Right ventricle myocardium superior (tissue), 1 donor: ENCODE results near the gene NCBP3. TPM values are rescaled to one million over a fixed set of nuclear protein-coding genes. Genes with fewer than 3 reads are reported as not detected.
A peak's percentile ranks its signal among the peaks of the same experiment; 100 is the strongest.

Experiments
- ATAC-seq: fragments of 200-7000 bp; cut with Tn5 transposase; one replicate; pipeline ENCODE4 v1.9.1; 2020; ENCODE audit warnings: mild to moderate bottlenecking; ENCODE audit not compliant: poor library complexity
- DNase-seq: peaks from one replicate; pipeline ENCODE4 v3.0.0-alpha.2; 2020
- intact Hi-C: fragments of 100-400 bp; cut with DNase I; formaldehyde crosslinking; loops from one replicate; pipeline ENCODE4 v1.11.2; 2022
- long read RNA-seq: library from polyadenylated mRNA; unstranded; transcript quantifications from one replicate; pipeline ENCODE4 v2.0.0, GENCODE V29; 2021
- total RNA-seq: library from RNA; stranded (reverse); fragmentation: NEBNext Ultra II Directional; extraction: Animal tissue kit (Norgen Biotek cat#: 25700); gene quantifications from one replicate; pipeline ENCODE4 v1.2.1, GENCODE V29; 2021
- donor health status: DM: no; HTN: yes; CAD: no; lungs with severe emphysema.

NCBP3 gene, protein sequence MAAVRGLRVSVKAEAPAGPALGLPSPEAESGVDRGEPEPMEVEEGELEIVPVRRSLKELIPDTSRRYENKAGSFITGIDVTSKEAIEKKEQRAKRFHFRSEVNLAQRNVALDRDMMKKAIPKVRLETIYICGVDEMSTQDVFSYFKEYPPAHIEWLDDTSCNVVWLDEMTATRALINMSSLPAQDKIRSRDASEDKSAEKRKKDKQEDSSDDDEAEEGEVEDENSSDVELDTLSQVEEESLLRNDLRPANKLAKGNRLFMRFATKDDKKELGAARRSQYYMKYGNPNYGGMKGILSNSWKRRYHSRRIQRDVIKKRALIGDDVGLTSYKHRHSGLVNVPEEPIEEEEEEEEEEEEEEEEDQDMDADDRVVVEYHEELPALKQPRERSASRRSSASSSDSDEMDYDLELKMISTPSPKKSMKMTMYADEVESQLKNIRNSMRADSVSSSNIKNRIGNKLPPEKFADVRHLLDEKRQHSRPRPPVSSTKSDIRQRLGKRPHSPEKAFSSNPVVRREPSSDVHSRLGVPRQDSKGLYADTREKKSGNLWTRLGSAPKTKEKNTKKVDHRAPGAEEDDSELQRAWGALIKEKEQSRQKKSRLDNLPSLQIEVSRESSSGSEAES
- total RNA-seq = 13.8 TPM
- long read RNA-seq, full-length matches to known transcripts = 7 of 18 reads
- long read RNA-seq, partial matches to known transcripts = 3 of 18 reads
- long read RNA-seq, other reads (novel, unspliced or antisense) = 8 of 18 reads

DNA sequence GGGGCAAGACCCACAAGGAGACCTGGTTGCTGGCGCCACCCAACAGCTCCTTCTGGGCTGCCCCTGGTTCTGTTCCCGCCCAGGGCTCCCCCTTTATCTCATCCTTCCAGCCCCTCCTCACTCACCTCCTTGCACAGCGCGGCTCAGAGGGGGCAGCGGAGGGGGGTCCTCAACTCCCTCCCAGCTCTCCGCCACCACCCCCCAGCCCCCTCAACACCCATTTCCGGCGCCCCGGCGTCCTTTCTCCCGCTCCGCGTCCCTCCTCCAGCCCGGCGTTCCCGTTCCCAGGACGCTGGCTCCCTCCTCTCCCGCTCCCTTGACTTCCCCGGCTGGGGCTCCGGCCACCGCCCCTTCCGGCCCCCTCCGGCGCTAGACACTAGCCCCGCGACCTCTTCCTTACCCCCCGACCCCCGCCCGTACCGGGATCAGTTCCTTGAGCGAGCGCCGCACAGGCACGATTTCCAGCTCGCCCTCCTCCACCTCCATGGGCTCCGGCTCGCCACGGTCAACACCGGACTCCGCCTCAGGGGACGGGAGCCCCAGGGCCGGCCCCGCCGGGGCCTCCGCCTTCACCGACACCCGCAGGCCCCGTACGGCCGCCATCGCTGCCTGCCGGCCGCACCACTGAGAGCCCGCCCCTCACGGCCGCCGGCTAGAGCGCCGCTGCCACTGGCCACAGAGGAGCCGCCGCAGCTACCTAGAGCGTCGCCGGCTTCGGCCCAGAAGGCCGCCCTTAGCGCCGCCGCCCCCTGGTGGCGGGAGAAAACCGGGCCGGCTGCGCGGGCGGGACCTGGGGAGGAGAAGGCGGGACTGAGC, at the start of gene NCBP3:
Gene NCBP3 (minus strand): TSS at position 626 of the 816 bp plus-strand sequence. CDS start 23 bp downstream, at position 603.
- ATAC-seq = peak; percentile 99
- intact Hi-C loops = no loop called here
- peak; percentile 95 for DNase-seq

DNA sequence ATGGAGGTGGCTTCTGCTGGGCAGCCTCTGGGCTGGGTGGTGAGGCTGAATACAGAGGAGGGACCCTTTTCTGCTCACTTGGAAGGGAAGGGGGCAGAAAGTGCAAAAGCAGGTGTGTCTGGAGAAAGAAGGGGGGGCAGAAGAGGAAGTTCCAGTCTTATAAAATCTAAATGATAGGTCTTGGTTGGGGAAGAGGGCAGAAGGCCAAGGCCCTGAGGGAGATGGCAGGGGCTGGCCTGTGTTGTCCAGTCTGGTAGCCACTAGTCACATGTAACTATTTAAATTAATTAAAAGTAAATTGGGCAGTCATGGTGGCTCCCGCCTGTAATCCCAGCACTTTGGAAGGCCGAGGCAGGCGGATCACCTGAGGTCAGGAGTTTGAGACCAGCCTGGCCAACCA, 49.3 kb upstream of the NCBP3 start:
- ATAC-seq = no peak
- intact Hi-C loops = no loop called here
- DNase-seq = no peak

DNA sequence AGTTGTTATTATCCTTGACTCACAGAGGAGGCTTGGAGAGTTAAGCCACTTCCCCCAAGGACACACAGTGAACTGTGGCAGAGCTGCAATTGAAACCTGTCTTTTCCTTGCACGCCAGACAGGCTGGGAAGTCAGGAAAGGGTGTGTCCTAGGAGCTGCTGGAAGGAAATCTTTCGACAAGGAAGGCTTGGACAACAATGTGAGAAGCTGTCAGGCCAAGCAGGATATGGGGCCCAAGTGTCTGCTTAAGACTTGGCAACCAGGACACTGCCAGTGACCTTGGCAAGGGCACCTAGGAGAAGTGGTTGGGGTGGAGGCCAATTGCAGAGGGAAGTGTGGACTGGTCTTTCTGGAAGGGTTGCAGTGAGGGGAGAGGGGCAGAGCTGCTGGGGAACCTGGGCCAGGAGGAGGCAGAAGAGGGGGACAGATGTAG, 48.9 kb upstream of the NCBP3 start:
- DNase-seq (no peak), ATAC-seq (peak; percentile 15)
- intact Hi-C loops = no loop called here

DNA sequence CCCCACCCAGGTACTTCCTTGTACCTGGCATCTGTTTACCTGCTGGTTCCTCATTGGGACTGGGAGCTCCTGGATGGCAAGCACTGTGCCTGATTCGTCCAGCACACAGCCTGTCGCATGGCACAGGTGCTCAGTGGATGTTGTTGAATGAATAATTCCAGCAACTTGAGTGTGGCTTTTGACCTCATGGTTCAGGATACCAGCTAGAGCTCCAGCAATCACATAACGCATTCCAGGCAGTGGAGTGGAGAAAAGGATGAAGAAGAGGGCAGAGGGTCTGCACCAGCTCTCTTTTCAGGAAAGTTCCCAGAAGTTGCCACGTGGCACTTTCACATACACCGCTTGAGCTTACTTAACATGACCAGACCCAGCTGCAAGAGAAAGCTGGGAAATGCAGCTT, 48.1 kb upstream of the NCBP3 start:
- intact Hi-C loops = no loop called here
- DNase-seq (no peak), ATAC-seq (no peak)

DNA sequence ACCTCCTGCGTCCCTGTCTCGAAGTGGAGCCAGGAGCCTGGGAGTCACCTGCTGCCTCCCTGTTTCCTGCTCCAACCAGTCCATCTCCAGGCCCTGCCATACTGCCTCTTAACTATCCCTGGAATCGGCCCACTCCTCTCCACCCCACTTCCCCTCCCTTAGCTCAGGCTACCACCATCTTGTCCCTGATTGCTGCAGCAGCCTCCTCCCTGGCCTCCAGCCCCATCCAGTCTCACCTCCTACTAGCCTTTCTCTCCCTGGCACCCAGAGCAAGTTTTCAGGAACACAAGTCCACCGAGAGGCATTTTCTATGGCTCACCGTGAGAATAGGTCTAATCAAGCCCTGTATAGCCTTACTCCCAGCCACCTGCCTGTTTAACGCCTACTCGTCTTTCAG, 47.7 kb upstream of the NCBP3 start:
- DNase-seq (no peak), ATAC-seq (no peak)
- intact Hi-C loops = no loop called here

DNA sequence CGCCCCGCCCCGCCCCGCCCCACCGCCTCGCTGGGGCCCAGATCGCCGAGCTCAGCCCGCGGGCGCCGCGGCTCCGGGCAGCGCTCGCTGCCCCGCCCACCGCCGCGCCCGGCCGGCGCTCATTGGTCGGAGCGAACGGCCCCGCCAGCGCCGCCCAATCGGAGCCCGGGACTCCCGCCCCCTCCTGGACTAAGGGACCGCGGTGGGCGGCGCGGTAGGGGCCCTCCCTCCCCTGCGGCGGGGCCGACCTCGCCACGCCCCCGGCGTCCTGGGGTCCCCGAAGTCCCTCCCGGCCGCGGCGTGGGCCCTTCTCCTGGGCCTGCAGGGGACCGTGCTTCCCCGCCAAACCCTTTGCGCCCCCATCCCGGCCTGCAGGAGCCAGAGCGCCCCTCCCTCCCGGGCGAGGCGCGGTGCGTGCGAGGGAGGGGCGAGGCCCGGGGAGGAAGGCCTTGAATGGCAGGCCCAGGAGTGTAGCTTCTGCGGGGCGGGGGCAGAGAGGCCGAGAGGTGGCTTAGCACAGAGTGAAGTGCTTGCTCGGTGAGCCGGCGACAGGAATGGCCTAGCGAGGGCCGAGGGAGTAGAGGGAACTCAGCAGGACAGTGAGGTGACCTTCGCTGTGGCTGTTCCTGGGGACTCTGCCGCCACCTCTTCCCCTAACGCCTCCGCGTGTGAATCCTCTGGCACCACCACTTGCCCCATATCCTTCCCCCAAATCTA, 47.1 kb upstream of the NCBP3 start, which contains the start of gene CAMKK1:
Gene CAMKK1 (minus strand): TSS at position 51 of the 717 bp plus-strand sequence. CDS start 7,366 bp downstream, outside the sequence.
- ATAC-seq (peak; percentile 90), DNase-seq (peak; percentile 95)
- intact Hi-C loops = no loop called here

DNA sequence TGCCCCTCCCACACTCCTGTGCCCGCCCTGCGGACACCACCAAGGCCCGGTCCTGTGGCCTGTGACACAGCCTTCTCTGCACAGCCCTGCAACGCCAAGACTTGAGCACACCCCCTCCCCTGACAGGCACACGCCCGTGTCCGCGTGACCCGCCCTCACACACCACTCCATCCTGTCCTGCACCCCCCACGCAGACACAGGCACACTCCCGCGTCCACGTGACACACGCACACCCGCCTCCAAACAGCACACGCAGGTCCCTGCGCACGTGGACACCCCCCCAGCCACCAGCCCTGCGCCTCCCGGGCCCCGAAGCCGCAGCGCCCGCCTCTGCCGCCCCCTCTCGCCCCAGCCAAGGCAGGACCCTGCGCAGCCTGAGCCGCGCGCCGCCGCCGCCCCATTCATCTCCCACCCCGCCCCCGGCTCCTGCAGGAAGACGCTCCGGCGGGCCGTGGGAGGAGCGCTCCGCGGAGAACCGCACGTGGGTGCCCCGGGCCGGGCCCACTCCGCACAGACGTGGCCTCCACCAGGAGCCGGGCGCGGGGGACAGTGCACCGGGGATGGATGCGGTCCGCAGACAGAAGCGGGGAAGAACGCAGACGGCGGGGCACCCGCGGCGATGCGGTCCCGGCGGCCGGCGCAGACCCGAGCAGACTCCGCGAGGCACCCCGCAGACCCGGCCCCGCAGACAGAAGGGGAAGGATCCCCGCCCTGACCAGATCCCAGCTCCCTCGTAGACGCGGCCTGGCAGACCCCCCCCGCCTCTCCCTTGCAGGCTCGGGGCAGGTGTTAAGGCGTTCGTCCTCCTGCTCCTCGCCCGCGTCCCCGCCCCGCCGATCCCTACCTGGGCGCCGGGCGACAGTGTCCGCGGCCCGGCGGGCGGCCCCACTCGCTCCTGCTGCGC, 46.3 kb upstream of the NCBP3 start:
- peak; percentile 27 for ATAC-seq
- intact Hi-C loops = no loop called here
- peak; percentile 85 for DNase-seq

DNA sequence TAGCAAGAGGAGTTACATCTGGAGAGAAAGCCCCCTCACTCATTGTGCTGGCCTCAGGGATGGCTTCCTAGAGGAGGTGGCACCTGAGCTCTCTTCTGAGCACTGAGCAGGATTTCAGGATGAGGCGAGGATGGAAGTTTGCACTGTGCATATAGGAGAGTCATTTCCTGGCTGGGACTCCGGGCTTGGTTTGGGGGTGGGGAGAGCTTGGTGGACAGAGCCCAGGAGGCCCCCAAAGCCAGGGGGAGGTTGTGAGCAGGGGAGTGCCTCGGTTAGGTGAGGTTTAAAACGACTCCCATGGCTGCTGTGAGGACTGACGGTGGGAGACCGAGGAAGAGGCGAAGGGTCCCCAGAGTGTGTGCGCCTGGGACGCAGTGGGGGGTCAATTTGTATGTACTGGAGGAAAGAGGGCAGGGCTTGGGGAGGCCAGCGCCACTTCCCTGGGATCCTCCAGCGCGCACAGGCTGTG, 45.6 kb upstream of the NCBP3 start:
- ATAC-seq (no peak), DNase-seq (no peak)
- intact Hi-C loops = no loop called here

DNA sequence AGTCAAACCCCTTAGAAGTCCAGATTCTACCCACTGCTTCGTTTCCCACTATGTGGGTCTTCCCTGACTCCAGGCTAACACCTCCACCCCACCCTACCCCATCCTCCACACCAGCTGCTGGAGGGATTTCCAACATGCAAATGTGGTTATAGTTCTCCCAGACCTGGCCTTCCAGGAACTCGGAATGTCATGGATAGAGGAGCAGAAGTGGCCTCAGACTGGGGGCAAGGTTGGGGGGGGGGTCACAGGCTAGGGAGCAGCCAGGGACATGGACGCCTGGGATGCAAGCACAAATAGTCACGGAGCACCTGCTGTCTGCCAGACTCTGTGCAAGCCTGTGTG, 44.8 kb upstream of the NCBP3 start:
- intact Hi-C loops = no loop called here
- DNase-seq (no peak), ATAC-seq (no peak)

DNA sequence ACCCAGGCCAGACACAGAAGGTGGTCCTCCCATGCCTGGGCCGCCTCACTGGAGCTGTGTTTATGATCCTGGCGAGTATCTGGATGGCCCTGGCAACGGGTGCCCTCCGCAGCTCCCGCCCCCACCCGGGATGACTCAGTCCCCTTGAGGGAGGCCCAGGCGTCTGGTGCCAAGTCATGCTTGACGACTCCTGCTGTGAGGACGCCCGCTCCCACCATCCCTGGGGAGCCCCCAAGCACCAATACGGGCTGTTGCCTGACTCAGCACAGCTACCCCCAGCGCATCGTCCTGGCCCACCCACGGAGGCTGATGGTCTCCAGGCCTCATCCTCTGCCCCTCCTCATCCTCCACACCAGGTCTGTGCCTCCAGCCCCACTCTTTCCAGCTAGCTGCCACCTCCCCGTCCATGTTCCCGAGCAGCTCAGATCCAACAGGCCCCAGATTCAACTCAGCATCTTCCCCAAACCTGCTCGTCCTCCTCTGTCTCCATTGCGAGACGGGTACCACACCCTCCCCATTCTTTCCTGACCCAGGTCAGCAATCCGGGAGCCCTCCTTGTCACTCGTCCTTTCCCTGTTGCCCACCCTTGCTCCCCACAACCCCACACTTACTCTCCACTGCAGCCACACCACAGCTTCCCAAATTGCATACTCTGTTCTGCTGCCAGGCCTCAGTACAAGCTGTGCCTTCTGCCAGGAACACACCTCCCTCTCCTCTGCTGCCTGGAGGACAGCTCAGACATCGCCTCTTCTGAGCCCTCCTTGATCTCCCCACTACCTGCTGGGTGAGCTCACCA, 44.2 kb upstream of the NCBP3 start:
- ATAC-seq (no peak), DNase-seq (peak; percentile 75)
- intact Hi-C loops = no loop called here

DNA sequence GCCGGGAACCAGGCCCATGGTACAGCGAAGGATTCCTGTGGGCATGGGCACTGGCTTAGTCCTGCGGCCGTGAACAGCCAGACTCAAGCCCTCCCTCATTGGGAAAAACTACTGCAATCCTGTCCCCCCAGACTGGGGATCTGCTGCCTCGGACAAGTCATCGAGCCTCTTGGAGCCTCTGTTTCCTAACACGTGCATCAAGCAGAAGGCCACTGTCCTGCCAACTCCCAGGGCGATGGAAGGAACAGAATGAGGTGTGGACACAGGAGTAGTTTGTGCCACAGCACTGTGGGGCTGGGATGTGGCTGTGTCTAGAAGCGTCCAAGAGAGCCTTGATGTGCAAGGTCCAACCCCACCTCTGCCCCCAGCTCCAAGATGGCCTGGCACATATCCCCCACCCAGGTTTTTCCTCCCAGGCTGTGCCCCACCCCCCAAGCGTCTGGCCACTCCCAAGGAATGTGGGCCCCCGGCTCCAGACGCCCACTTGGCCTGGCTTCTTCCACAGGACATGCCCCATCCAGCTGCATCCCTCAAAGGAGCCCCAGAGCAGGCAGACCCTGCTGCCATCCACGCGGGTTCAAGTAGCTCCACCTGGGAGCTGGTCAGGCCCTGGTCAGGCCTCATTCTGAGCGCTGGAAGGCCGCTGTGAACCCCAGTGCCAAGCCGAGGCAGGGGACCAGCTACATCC, 43.4 kb upstream of the NCBP3 start:
- intact Hi-C loops = no loop called here
- ATAC-seq (no peak), DNase-seq (no peak)

DNA sequence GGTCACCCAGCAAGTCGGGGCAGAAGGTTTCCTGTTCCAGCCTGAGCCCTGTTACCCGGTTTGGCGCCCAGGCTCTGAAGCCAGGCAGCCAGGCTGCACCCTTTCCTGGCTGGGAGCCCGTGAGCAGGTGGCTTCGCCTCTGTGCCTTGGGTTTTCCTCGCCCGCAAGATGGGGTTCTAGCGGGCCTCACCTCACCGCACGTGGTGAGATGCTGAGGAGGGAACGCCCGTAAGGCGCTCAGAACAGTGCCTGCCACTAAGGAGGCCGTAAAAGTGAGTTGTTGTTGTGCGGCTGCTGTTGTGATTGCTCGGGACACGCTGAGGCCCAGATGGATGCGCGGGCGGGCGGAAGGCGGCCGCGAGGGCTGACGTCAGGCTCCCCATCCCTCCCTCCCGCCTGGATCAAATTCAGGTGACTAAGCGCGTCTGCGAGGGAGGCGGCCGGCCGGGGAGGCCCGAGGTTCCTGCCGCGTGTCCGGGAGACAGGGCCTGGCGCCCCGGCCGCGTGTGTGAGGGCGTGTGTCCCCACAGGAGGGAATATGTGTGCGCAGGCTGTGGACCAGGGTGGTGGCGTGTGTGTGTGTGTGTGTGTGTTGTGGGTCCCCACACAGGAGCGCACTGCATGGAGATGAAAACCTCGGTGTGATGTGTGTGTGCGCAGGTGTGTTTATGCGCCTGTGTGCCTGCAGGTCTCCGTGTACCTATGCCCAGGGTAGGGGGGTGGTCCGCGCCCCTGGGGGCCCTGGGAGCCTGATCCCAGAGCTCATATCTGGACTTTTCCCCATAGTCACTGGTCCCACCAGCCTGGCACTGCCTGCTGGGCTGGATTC, 42.5 kb upstream of the NCBP3 start:
- ATAC-seq (peak; percentile 36), DNase-seq (peak; percentile 85)
- intact Hi-C loops = no loop called here

DNA sequence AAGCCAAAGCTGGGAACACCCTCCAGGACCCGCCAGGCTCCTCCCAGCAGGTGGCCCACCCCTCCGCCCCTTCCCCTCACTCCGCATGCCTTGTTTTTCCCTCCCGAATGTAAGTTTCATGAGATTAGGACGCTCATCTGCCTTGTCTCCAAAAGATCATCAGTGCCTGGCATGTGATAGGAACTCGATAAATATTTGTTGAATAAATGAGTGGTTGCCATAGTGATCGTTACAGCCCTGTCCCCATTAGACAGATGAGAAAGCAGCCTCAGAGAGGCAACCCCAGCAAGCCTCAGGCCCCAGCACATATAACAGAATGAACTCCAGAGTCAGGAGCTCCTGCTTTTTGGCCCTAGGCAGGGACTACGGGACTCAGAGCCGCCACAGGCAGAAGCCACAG, 41.8 kb upstream of the NCBP3 start:
- ATAC-seq = no peak
- DNase-seq = no peak
- intact Hi-C loops = no loop called here

DNA sequence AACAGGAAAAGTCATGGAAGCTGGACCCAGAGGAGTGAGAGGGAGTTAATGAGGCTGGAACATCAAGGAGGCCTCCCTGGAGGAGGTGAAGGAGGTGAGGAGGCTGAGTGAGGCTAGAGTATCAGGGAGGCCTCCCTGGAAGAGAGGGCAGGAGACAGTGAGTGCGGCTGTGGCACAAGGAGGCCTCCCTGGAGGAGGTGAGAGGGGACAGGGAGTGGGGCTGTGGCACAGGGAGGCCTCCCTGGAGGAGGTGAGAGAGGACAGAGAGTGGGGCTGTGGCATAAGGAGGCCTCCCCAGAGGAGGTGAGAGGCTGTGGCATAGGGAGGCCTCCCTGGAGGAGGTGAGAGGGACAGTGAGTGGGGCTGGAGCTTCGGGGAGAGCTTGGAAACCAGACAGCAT, 41.3 kb upstream of the NCBP3 start:
- DNase-seq (no peak), ATAC-seq (no peak)
- intact Hi-C loops = no loop called here

DNA sequence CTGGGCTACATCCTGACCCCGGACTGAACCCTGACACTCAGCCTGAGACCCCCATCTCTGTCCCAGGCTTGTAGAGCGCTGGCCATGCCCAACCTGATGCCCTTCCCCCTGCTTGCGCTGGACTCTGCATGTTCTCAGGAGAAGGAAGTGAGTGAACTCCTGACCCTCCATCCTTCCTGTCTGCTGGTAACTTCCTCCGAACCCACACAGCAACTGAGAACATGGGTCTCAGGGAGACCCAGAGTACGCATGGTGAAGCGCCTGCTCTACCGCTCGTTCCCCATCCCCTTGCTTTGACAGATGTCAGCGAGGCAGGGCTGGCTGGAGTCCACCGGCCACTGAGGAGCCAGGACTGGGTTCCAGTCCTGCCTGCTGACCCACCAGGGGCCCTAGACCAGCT, 40.7 kb upstream of the NCBP3 start:
- ATAC-seq (peak; percentile 19), DNase-seq (peak; percentile 66)
- intact Hi-C loops = no loop called here
